Measurements from ENCODE around the gene GCN1. TPM values are rescaled to one million over a fixed set of nuclear protein-coding genes. Genes with fewer than 3 reads are reported as not detected.

GCN1 gene
- total RNA-seq, 1 experiment from 2014 or later: 254 TPM

- no peak overlapping the region for H3K27ac ChIP-seq (ENCODE audit: low read length)
- H3K36me3 ChIP-seq (ENCODE audit: low read depth, low read length): peaks cover 74% of the 10 kb centered on the region
Observed at GRCh38 chr12:120224304-120225199, 30.0 kb upstream of the GCN1 start.

GRCh38 chr12:120223458-120224303 is 29.2 kb upstream of the GCN1 start:
- Histone ChIP-seq H3K36me3 (ENCODE audit: low read depth, low read length) (peaks cover 83% of the 10 kb centered on the region), H3F3A (ENCODE audit: low read length, unreplicated experiment) (no peaks in the 10 kb centered on the region), H2AFZ (ENCODE audit: low read length) (no peak overlapping the region), H3K9me3 (ENCODE audit: low read length) (no peaks in the 10 kb centered on the region), H4K20me1 (ENCODE audit: low read length) (peaks cover 68% of the 10 kb centered on the region), H3K27ac (ENCODE audit: low read length) (no peak overlapping the region), H3K4me2 (ENCODE audit: low read length) (no peak overlapping the region), H3K4me1 (ENCODE audit: insufficient read depth, low read length) (peaks cover 18% of the 10 kb centered on the region), H3K9me2 (replicated peaks; ENCODE audit: low read length) (no peaks in the 10 kb centered on the region), H3K27me3 (ENCODE audit: low read length) (no peaks in the 10 kb centered on the region), H3K4me3 (ENCODE audit: low read length) (no peak overlapping the region), H3K9ac (ENCODE audit: low read length) (no peak overlapping the region), H3K79me2 (ENCODE audit: low read length) (peaks cover 92% of the 10 kb centered on the region)
- ChIA-PET POLR2A (ENCODE audit: unreplicated experiment) (interaction anchor here (0.6 to 1.1 kb wide), 2 partner anchors 22 to 68 kb away, joined by 3 to 4 read pairs; no protein-coding TSS in a partner anchor), CTCF (no interaction called here)
- intact Hi-C loops (cut with micrococcal nuclease): no loop called here
- no TSS peak for BruUV-seq (replicated peaks)
- TF ChIP-seq EZH2phosphoT487 (IDR thresholded peaks at IDR 0.05; ENCODE audit: borderline replicate concordance, low read length) (no peak), EZH2 (IDR thresholded peaks at IDR 0.05; ENCODE audit: low read length, unreplicated experiment) (no peak)
- TF ChIP-seq, protein P1, sequence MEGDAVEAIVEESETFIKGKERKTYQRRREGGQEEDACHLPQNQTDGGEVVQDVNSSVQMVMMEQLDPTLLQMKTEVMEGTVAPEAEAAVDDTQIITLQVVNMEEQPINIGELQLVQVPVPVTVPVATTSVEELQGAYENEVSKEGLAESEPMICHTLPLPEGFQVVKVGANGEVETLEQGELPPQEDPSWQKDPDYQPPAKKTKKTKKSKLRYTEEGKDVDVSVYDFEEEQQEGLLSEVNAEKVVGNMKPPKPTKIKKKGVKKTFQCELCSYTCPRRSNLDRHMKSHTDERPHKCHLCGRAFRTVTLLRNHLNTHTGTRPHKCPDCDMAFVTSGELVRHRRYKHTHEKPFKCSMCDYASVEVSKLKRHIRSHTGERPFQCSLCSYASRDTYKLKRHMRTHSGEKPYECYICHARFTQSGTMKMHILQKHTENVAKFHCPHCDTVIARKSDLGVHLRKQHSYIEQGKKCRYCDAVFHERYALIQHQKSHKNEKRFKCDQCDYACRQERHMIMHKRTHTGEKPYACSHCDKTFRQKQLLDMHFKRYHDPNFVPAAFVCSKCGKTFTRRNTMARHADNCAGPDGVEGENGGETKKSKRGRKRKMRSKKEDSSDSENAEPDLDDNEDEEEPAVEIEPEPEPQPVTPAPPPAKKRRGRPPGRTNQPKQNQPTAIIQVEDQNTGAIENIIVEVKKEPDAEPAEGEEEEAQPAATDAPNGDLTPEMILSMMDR (conservative IDR thresholded peaks at IDR 0.05; ENCODE audit: low read depth, low read length): no peak
- no peak for ATAC-seq
- DNase-seq: no peak

More at GRCh38 chr12:120224304-120225199, 30.0 kb upstream of the GCN1 start:
- intact Hi-C loops (cut with micrococcal nuclease): no loop called here
- no peaks in the 10 kb centered on the region for H3K27me3 ChIP-seq (ENCODE audit: low read length)
- no peaks in the 10 kb centered on the region for H3K9me3 ChIP-seq (ENCODE audit: low read length)
- no peak overlapping the region for H2AFZ ChIP-seq (ENCODE audit: low read length)
- H3K4me1 ChIP-seq (ENCODE audit: insufficient read depth, low read length): peaks cover 27% of the 10 kb centered on the region
- H3K4me3 ChIP-seq (ENCODE audit: low read length): no peak overlapping the region
- H3K9me2 ChIP-seq (replicated peaks; ENCODE audit: low read length): no peaks in the 10 kb centered on the region
- H4K20me1 ChIP-seq (ENCODE audit: low read length): peaks cover 60% of the 10 kb centered on the region
- DNase-seq (no peak), ATAC-seq (no peak)
- no TSS peak for BruUV-seq (replicated peaks)
- peaks cover 5% of the 10 kb centered on the region for H3F3A ChIP-seq (ENCODE audit: low read length, unreplicated experiment)
- no peak overlapping the region for H3K9ac ChIP-seq (ENCODE audit: low read length)
- ChIA-PET CTCF (no interaction called here), POLR2A (ENCODE audit: unreplicated experiment) (interaction anchor here (0.6 to 1.1 kb wide), 2 partner anchors 67 to 106 kb away, joined by 3 to 4 read pairs; no protein-coding TSS in a partner anchor)
- TF ChIP-seq EZH2phosphoT487 (IDR thresholded peaks at IDR 0.05; ENCODE audit: borderline replicate concordance, low read length) (no peak), EZH2 (IDR thresholded peaks at IDR 0.05; ENCODE audit: low read length, unreplicated experiment) (no peak)
- TF ChIP-seq, protein P1 (conservative IDR thresholded peaks at IDR 0.05; ENCODE audit: low read depth, low read length): no peak
- no peak overlapping the region for H3K4me2 ChIP-seq (ENCODE audit: low read length)
- peaks cover 96% of the 10 kb centered on the region for H3K79me2 ChIP-seq (ENCODE audit: low read length)

All from PC-3 (cell line).